ENCODE data around the gene CHD5.

DNA sequence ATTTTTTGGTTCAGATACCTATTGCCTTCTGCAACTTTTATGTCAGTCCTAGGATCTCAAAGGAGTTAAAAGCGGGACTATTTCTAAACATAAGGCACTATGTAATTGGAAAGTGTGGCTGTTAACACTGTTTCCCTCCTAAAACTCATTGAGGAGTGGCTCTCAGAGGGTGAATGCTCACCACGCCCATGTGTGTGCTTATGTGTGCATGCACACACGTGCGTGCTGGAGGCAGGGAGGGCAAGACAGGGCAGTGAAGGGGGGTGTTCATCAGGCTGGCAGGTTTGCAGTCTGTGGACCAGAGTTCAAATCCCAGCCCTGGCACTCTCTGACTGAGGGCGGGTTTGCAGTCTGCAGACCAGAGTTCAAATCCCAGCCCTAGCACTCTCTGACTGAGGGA lies 112.0 kb downstream of the CHD5 start:
- no peak for TF ChIP-seq GATA2 (IDR thresholded peaks at IDR 0.05; ENCODE audit: low read depth, low read length)
- TF ChIP-seq GATA3 (IDR thresholded peaks at IDR 0.05; ENCODE audit: low read depth, low read length), result no peak

Data from SH-SY5Y (cell line).